Esophagus muscularis mucosa (tissue), 4 donors: Measurements from ENCODE around the gene PIEZO1. TPM values are rescaled to one million over a fixed set of nuclear protein-coding genes. Genes with fewer than 3 reads are reported as not detected.

ENCODE experiments used
- DNase-seq: peaks from one replicate; pipeline ENCODE4 v3.0.0-alpha.2; 2017; ENCODE audit errors: extremely low spot score
- H3K27ac ChIP-seq, 4 donors: fragments of 200-600 bp; sonication (generic); replicated peaks in 1 of 4; 1 replicate in 3 of 4; 2 replicates in 1 of 4; pipeline ENCODE4 v1.5.1; 2016 to 2019; ENCODE audit warnings: mild to moderate bottlenecking in 1 of 4
- H3K27me3 ChIP-seq, 4 donors: fragments of 200-600 bp; sonication (generic); one replicate each; pipeline versions ENCODE4 v1.5.1 to v1.6.0; 2016 to 2019
- H3K36me3 ChIP-seq, 4 donors: fragments of 200-600 bp; sonication (generic); one replicate each; pipeline ENCODE4 v1.5.1; 2016 to 2019
- H3K4me1 ChIP-seq, 4 donors: fragments of 200-600 bp; sonication (generic); one replicate each; pipeline ENCODE4 v1.5.1; 2016 to 2019
- H3K4me3 ChIP-seq, 4 donors: fragments of 200-600 bp; sonication (generic); 1 replicate in 2 of 4; 2 replicates in 2 of 4; pipeline ENCODE4 v1.5.1; 2016 to 2019; ENCODE audit warnings: mild to moderate bottlenecking in 4 of 4, moderate library complexity in 1 of 4
- H3K9me3 ChIP-seq, 4 donors: fragments of 200-600 bp; sonication (generic); 1 replicate in 3 of 4; 2 replicates in 1 of 4; pipeline ENCODE4 v1.5.1; 2016 to 2019
- CTCF ChIP-seq, 3 experiments: fragments of 200-600 bp in 2 of 3; fragments of 450-650 bp in 1 of 3; sonication (generic) in 2 of 3; IDR thresholded peaks; one replicate each; pipeline ENCODE4 v1.5.1; 2017 to 2019; ENCODE audit warnings: antibody characterized with exemption in 3 of 3, mild to moderate bottlenecking in 2 of 3, moderate library complexity in 1 of 3
- EP300 ChIP-seq: sonication (generic); formaldehyde crosslinking; IDR thresholded peaks from one replicate; pipeline ENCODE4 v1.6.1; 2017; ENCODE audit warnings: antibody characterized with exemption
- POLR2A ChIP-seq: fragments of 450-650 bp; IDR thresholded peaks from one replicate; pipeline ENCODE4 v1.6.1; 2017; ENCODE audit warnings: antibody characterized with exemption, moderate library complexity, mild to moderate bottlenecking, low read depth
- POLR2AphosphoS5 ChIP-seq, 2 donors: sonication (generic); formaldehyde crosslinking; IDR thresholded peaks; one replicate each; pipeline ENCODE4 v1.6.1; 2017; ENCODE audit warnings: antibody characterized with exemption in 2 of 2
- WGBS: methylation state at CpG from one replicate; pipeline ENCODE4 v1.1.5; 2018; 5-methylcytosine and 5-hydroxymethylcytosine counted together
- intact Hi-C: fragments of 100-400 bp; cut with DNase I; formaldehyde crosslinking; loops from one replicate; pipeline ENCODE4 v1.15.1; 2023
- total RNA-seq, 4 donors: library from RNA; depleted of rRNA; stranded (reverse); fragments of >200 nt; gene quantifications; one replicate each; pipeline versions ENCODE4 v1.1.0 to v1.2.1, GENCODE V29; 2016

Gene PIEZO1
- total RNA-seq, 4 donors from 2014 or later: 140 to 298 (median 182) TPM

GRCh38 chr16:88763502-88764053, 21.4 kb downstream of the PIEZO1 start:
- no peaks in the 10 kb centered on the region for H3K27me3 ChIP-seq
- H3K27ac ChIP-seq: peak overlapping the region; percentile 91 to 94 (median 92)
- H3K36me3 ChIP-seq: peaks cover 0 to 11% (median 2%) of the 10 kb centered on the region in 4 donors
- intact Hi-C loops: no loop called here
- peaks cover 55 to 100% (median 99%) of the 10 kb centered on the region in 4 donors for H3K4me1 ChIP-seq
- no peak for TF ChIP-seq POLR2A
- no peak for TF ChIP-seq POLR2AphosphoS5 (IDR thresholded peaks at IDR 0.05)
- TF ChIP-seq EP300: no peak
- no peak for TF ChIP-seq CTCF (IDR thresholded peaks at IDR 0.05)
- DNase-seq: no peak
- no peak overlapping the region for H3K4me3 ChIP-seq
- WGBS: 67% methylated on average over 13 of the region's 14 CpGs
- no peaks in the 10 kb centered on the region for H3K9me3 ChIP-seq

- Histone ChIP-seq H3K27ac (peak overlapping the region; percentile 91 to 94 (median 92)), H3K9me3 (no peaks in the 10 kb centered on the region), H3K27me3 (no peaks in the 10 kb centered on the region), H3K4me1 (peaks cover 49 to 100% (median 99%) of the 10 kb centered on the region in 4 donors), H3K4me3 (no peak overlapping the region), H3K36me3 (peaks cover 0 to 11% (median 2%) of the 10 kb centered on the region in 4 donors)
- intact Hi-C loops: no loop called here
- 72% methylated on average over 4 of the region's 10 CpGs for WGBS
- TF ChIP-seq EP300 (no peak), CTCF (IDR thresholded peaks at IDR 0.05) (no peak), POLR2AphosphoS5 (IDR thresholded peaks at IDR 0.05) (no peak), POLR2A (no peak)
- no peak for DNase-seq
These were observed 22.1 kb downstream of the PIEZO1 start for GRCh38 chr16:88762941-88763340.

DNA sequence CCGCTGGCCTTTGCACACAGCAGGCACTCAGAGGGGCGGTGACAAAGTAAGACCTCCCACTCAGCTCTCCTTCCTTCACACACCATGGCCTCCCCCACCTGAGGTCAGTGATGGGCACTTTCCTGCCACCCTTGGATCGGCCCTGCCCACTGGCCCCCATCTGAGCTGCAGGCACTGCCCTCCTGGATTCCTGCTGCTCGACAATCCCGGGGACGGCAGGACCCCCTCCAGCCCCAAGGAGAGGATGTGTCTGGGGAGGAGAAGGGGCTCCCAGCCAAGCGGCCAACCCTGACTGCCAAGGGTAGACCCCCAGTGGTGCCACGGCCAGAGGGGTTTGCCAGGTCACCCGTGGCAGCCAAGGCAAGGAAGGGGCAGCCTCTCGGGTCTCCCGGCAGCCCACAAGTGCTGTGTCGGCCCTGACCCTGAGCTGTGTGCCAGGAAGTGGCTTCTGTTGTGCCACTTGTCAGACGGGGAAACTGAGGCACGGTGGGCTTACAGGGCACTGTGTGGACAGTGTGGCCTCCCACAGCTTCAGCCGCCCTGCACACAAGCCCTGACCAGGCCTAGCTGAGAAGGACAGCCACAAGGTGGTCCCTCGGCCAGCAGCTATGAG, 22.7 kb downstream of the PIEZO1 start:
- Histone ChIP-seq H3K27me3 (no peaks in the 10 kb centered on the region), H3K27ac (peak overlapping the region; percentile 91 to 94 (median 92)), H3K9me3 (no peaks in the 10 kb centered on the region), H3K36me3 (peaks cover 0 to 11% (median 2%) of the 10 kb centered on the region in 4 donors), H3K4me1 (peaks cover 43 to 100% (median 99%) of the 10 kb centered on the region in 4 donors), H3K4me3 (no peak overlapping the region)
- TF ChIP-seq POLR2A (no peak), CTCF (IDR thresholded peaks at IDR 0.05) (no peak), EP300 (no peak), POLR2AphosphoS5 (IDR thresholded peaks at IDR 0.05) (no peak)
- no peak for DNase-seq
- 75% methylated on average over 4 of the region's 16 CpGs for WGBS
- intact Hi-C loops: no loop called here

GRCh38 chr16:88761830-88762229, 23.2 kb downstream of the PIEZO1 start:
- no peak for TF ChIP-seq EP300
- Histone ChIP-seq H3K36me3 (peaks cover 0 to 11% (median 2%) of the 10 kb centered on the region in 4 donors), H3K4me3 (no peak overlapping the region), H3K9me3 (no peaks in the 10 kb centered on the region), H3K27me3 (no peaks in the 10 kb centered on the region), H3K4me1 (peaks cover 40 to 100% (median 95%) of the 10 kb centered on the region in 4 donors), H3K27ac (peak overlapping the region; percentile 91 to 94 (median 92))
- no peak for DNase-seq
- WGBS: 75% methylated on average over 9 of the region's 10 CpGs
- intact Hi-C loops: no loop called here

GRCh38 chr16:88761143-88761534, 23.9 kb downstream of the PIEZO1 start:
- TF ChIP-seq EP300: no peak
- TF ChIP-seq CTCF (IDR thresholded peaks at IDR 0.05): no peak
- TF ChIP-seq POLR2AphosphoS5 (IDR thresholded peaks at IDR 0.05): no peak
- no peak for TF ChIP-seq POLR2A
- intact Hi-C loops: no loop called here
- Histone ChIP-seq H3K9me3 (no peaks in the 10 kb centered on the region), H3K27ac (peak overlapping the region; percentile 91 to 94 (median 92)), H3K4me3 (no peak overlapping the region), H3K4me1 (peaks cover 41 to 97% (median 90%) of the 10 kb centered on the region in 4 donors), H3K36me3 (peaks cover 0 to 11% (median 2%) of the 10 kb centered on the region in 4 donors), H3K27me3 (no peaks in the 10 kb centered on the region)
- whole genome bisulfite sequencing: 90% methylated on average over 8 of the region's 11 CpGs
- DNase-seq: no peak
